HepG2 (cell line): ENCODE measurements around the gene TPX2. TPM values are rescaled to one million over a fixed set of nuclear protein-coding genes. Genes with fewer than 3 reads are reported as not detected.

Experiments used
- AKAP8 ChIP-seq: sonication (generic); formaldehyde crosslinking; IDR thresholded peaks from 2 replicates; pipeline ENCODE4 v1.5.1; 2020; ENCODE audit warnings: mild to moderate bottlenecking, missing genetic modification reagents
- CHCHD3 ChIP-seq: sonication (generic); formaldehyde crosslinking; IDR thresholded peaks from 2 replicates; pipeline ENCODE4 v1.8.0; 2022; ENCODE audit warnings: mild to moderate bottlenecking, missing genetic modification reagents, moderate library complexity
- EHMT2 ChIP-seq: fragments of 200-600 bp; sonication (generic); IDR thresholded peaks from 2 replicates; pipeline ENCODE4 v1.7.0; 2017; ENCODE audit warnings: antibody characterized with exemption, low read depth, low read length, borderline replicate concordance
- EP300 ChIP-seq, 3 experiments: sonication (generic) in 1 of 3; formaldehyde crosslinking in 1 of 3; IDR thresholded peaks; 2 replicates each; pipeline versions ENCODE4 v1.5.1 to v1.6.1; 2011 to 2020; ENCODE audit warnings: low read depth in 2 of 3, low read length in 2 of 3, borderline replicate concordance in 1 of 3, improper control_type of control experiment in 1 of 3, mild to moderate bottlenecking in 1 of 3, missing genetic modification reagents in 1 of 3, moderate library complexity in 1 of 3
- HNF4G ChIP-seq, 2 experiments: sonication (generic) in 1 of 2; formaldehyde crosslinking in 1 of 2; IDR thresholded peaks; 2 replicates each; pipeline versions ENCODE4 v1.4.0 to v1.6.1; 2011 to 2020; ENCODE audit warnings: borderline replicate concordance in 2 of 2, low read depth in 2 of 2, mild to moderate bottlenecking in 2 of 2, low read length in 1 of 2, missing genetic modification reagents in 1 of 2, moderate library complexity in 1 of 2
- KAT2B ChIP-seq: fragments of 150-350 bp; IDR thresholded peaks from 2 replicates; pipeline ENCODE4 v1.6.1; 2014; ENCODE audit warnings: low read depth, low read length, borderline replicate concordance
- PHF21A ChIP-seq: sonication (generic); formaldehyde crosslinking; IDR thresholded peaks from 2 replicates; pipeline ENCODE4 v1.5.0; 2020; ENCODE audit warnings: mild to moderate bottlenecking, missing genetic modification reagents
- PRMT3 ChIP-seq: sonication (generic); formaldehyde crosslinking; IDR thresholded peaks from 2 replicates; pipeline ENCODE4 v1.8.1; 2022; ENCODE audit warnings: low read depth, mild to moderate bottlenecking, moderate library complexity, missing genetic modification reagents, borderline replicate concordance
- SOX13 ChIP-seq, 3 experiments: fragments of 450-650 bp in 1 of 3; sonication (generic) in 1 of 3; formaldehyde crosslinking in 1 of 3; IDR thresholded peaks in 2 of 3; conservative IDR thresholded peaks in 1 of 3; 2 replicates each; pipeline versions ENCODE4 v1.5.0 to v1.6.1; 2016 to 2020; ENCODE audit warnings: antibody characterized with exemption in 1 of 3, mild to moderate bottlenecking in 1 of 3, missing compliant biosample characterization in 1 of 3, missing genetic modification reagents in 1 of 3, moderate library complexity in 1 of 3
- SOX6 ChIP-seq, 2 experiments: fragments of 450-650 bp in 1 of 2; sonication (generic) in 1 of 2; formaldehyde crosslinking in 1 of 2; IDR thresholded peaks; 2 replicates each; pipeline versions ENCODE4 v1.4.0 to v1.6.1; 2017 to 2020; ENCODE audit warnings: antibody characterized with exemption in 1 of 2, mild to moderate bottlenecking in 1 of 2, missing genetic modification reagents in 1 of 2
- TBX2 ChIP-seq: sonication (generic); formaldehyde crosslinking; IDR thresholded peaks from 2 replicates; pipeline ENCODE4 v1.5.0; 2020; ENCODE audit warnings: missing genetic modification reagents, mild to moderate bottlenecking, borderline replicate concordance
- ZFP36L2 ChIP-seq: sonication (generic); formaldehyde crosslinking; IDR thresholded peaks from 2 replicates; pipeline ENCODE4 v1.4.0; 2020; ENCODE audit warnings: missing genetic modification reagents
- polyA plus RNA-seq, 8 experiments: library from polyadenylated mRNA; depleted of rRNA in 3 of 8; stranded (reverse) in 7 of 8; unstranded in 1 of 8; fragments of >200 nt; fragmentation: Illumina TruSeq in 4 of 8; extraction: Trizol in 4 of 8; gene quantifications; 2 replicates each; pipeline versions ENCODE4 v1.2.1 to v1.2.3, GENCODE V29; 2011 to 2016; ENCODE audit warnings: low read depth in 4 of 8, missing spikeins in 1 of 8, mixed read lengths in 1 of 8; ENCODE audit not compliant: insufficient read depth in 1 of 8
- total RNA-seq, 5 experiments: library from RNA; depleted of rRNA; stranded (reverse); fragments of >200 nt; fragmentation: Illumina TruSeq; extraction: Trizol; gene quantifications; 2 replicates each; pipeline ENCODE4 v1.2.3, GENCODE V29; 2016; ENCODE audit warnings: low read depth in 1 of 5
- TF ChIP-seq, protein P1 (sequence below), 2 experiments: sonication (generic) in 1 of 2; formaldehyde crosslinking in 1 of 2; IDR thresholded peaks; 2 replicates each; pipeline versions ENCODE4 v1.5.1 to v1.6.1; 2011 to 2020; ENCODE audit warnings: borderline replicate concordance in 1 of 2, low read depth in 1 of 2, low read length in 1 of 2, mild to moderate bottlenecking in 1 of 2, missing genetic modification reagents in 1 of 2, moderate library complexity in 1 of 2
- TF ChIP-seq, protein P2 (sequence below): sonication (generic); formaldehyde crosslinking; IDR thresholded peaks from 2 replicates; pipeline ENCODE4 v1.4.0; 2020; ENCODE audit warnings: missing genetic modification reagents
- TF ChIP-seq, protein P3 (sequence below): sonication (generic); formaldehyde crosslinking; conservative IDR thresholded peaks from 2 replicates; pipeline ENCODE4 v1.5.0; 2020; ENCODE audit warnings: missing genetic modification reagents
- TF ChIP-seq, protein P4 (sequence below): sonication (generic); formaldehyde crosslinking; conservative IDR thresholded peaks from 2 replicates; pipeline ENCODE4 v1.8.0; 2022; ENCODE audit warnings: missing genetic modification reagents
- TF ChIP-seq, protein P5 (sequence below): sonication (generic); formaldehyde crosslinking; IDR thresholded peaks from 2 replicates; pipeline ENCODE4 v1.4.0; 2020; ENCODE audit warnings: missing genetic modification reagents, mild to moderate bottlenecking, borderline replicate concordance

TPX2 gene
- total and polyA plus RNA-seq, 2 of the 13 experiments (the other 11 are each of a cell fraction or from before 2014, with no cell fraction given): 34.3 to 124 TPM

DNA sequence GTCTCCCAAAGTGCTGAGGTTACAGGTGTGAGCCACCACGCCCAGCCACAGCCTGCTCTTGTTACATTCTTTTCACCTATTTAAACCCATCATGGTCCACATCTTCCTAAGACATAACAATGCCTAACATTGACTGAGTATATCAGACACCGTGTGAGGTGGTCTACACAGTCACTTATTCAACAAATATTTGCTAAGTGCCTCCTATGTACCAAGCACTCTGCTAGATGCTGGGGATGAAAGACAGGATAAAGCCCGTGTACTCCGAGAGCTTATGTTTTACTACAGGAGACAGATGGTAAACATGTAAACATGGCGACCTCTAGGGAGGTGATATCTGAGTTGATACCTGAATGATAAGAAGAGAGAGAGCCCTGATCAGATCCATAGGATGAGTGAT, 29.2 kb upstream of the TPX2 start (continued):
- TF ChIP-seq, protein P1, sequence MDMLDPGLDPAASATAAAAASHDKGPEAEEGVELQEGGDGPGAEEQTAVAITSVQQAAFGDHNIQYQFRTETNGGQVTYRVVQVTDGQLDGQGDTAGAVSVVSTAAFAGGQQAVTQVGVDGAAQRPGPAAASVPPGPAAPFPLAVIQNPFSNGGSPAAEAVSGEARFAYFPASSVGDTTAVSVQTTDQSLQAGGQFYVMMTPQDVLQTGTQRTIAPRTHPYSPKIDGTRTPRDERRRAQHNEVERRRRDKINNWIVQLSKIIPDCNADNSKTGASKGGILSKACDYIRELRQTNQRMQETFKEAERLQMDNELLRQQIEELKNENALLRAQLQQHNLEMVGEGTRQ (IDR thresholded peaks at IDR 0.05; ENCODE audit: low read depth, low read length): no peak
- TF ChIP-seq, protein P1 (CRISPR knock-in tag; IDR thresholded peaks at IDR 0.05; ENCODE audit: borderline replicate concordance): no peak
- TF ChIP-seq SOX13 (IDR thresholded peaks at IDR 0.05): no peak
- TF ChIP-seq SOX13 (CRISPR knock-in tag; conservative IDR thresholded peaks at IDR 0.05 in 1 of 2, IDR thresholded peaks at IDR 0.05 in 1 of 2): peak in 1 of 2 experiments; percentile 81; a peak in 2 of 4 replicates
- TF ChIP-seq AKAP8 (CRISPR knock-in tag): no peak
- TF ChIP-seq CHCHD3 (CRISPR knock-in tag): no peak
- TF ChIP-seq ZFP36L2 (CRISPR knock-in tag): no peak
- TF ChIP-seq HNF4G (IDR thresholded peaks at IDR 0.05; ENCODE audit: borderline replicate concordance, low read depth, low read length): no peak
- TF ChIP-seq HNF4G (CRISPR knock-in tag; IDR thresholded peaks at IDR 0.05; ENCODE audit: borderline replicate concordance, low read depth): no peak
- TF ChIP-seq EP300 (IDR thresholded peaks at IDR 0.05; ENCODE audit: low read depth in 2 of 2, low read length in 2 of 2): peak in 1 of 2 experiments; percentile 57; a peak in 2 of 4 replicates
- no peak for TF ChIP-seq EP300 (CRISPR knock-in tag; IDR thresholded peaks at IDR 0.05; ENCODE audit: borderline replicate concordance)
- TF ChIP-seq KAT2B: no peak
- TF ChIP-seq EHMT2: no peak
- no peak for TF ChIP-seq PRMT3
- TF ChIP-seq, protein P2, sequence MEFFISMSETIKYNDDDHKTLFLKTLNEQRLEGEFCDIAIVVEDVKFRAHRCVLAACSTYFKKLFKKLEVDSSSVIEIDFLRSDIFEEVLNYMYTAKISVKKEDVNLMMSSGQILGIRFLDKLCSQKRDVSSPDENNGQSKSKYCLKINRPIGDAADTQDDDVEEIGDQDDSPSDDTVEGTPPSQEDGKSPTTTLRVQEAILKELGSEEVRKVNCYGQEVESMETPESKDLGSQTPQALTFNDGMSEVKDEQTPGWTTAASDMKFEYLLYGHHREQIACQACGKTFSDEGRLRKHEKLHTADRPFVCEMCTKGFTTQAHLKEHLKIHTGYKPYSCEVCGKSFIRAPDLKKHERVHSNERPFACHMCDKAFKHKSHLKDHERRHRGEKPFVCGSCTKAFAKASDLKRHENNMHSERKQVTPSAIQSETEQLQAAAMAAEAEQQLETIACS (CRISPR knock-in tag): no peak
- TF ChIP-seq SOX6 (IDR thresholded peaks at IDR 0.05): no peak
- TF ChIP-seq SOX6 (CRISPR knock-in tag; IDR thresholded peaks at IDR 0.05): peak; percentile 60
- TF ChIP-seq, protein P3, sequence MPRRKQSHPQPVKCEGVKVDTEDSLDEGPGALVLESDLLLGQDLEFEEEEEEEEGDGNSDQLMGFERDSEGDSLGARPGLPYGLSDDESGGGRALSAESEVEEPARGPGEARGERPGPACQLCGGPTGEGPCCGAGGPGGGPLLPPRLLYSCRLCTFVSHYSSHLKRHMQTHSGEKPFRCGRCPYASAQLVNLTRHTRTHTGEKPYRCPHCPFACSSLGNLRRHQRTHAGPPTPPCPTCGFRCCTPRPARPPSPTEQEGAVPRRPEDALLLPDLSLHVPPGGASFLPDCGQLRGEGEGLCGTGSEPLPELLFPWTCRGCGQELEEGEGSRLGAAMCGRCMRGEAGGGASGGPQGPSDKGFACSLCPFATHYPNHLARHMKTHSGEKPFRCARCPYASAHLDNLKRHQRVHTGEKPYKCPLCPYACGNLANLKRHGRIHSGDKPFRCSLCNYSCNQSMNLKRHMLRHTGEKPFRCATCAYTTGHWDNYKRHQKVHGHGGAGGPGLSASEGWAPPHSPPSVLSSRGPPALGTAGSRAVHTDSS (CRISPR knock-in tag): no peak
- TF ChIP-seq TBX2 (CRISPR knock-in tag): 0 out of 2 replicates have a peak, but pooled peaks have one; percentile 20
- TF ChIP-seq, protein P4, sequence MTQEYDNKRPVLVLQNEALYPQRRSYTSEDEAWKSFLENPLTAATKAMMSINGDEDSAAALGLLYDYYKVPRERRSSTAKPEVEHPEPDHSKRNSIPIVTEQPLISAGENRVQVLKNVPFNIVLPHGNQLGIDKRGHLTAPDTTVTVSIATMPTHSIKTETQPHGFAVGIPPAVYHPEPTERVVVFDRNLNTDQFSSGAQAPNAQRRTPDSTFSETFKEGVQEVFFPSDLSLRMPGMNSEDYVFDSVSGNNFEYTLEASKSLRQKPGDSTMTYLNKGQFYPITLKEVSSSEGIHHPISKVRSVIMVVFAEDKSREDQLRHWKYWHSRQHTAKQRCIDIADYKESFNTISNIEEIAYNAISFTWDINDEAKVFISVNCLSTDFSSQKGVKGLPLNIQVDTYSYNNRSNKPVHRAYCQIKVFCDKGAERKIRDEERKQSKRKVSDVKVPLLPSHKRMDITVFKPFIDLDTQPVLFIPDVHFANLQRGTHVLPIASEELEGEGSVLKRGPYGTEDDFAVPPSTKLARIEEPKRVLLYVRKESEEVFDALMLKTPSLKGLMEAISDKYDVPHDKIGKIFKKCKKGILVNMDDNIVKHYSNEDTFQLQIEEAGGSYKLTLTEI (CRISPR knock-in tag): no peak
- TF ChIP-seq, protein P5, sequence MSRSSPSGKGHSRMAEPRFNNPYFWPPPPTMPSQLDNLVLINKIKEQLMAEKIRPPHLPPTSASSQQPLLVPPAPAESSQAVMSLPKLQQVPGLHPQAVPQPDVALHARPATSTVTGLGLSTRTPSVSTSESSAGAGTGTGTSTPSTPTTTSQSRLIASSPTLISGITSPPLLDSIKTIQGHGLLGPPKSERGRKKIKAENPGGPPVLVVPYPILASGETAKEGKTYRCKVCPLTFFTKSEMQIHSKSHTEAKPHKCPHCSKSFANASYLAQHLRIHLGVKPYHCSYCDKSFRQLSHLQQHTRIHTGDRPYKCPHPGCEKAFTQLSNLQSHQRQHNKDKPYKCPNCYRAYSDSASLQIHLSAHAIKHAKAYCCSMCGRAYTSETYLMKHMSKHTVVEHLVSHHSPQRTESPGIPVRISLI: no peak
- TF ChIP-seq PHF21A: peak; percentile 57
